ENCODE results near the gene TMEM245.

- no peak for TF ChIP-seq EZH2phosphoT487 (IDR thresholded peaks at IDR 0.05; ENCODE audit: borderline replicate concordance, low read depth, low read length)
- TF ChIP-seq CTCF (conservative IDR thresholded peaks at IDR 0.05; ENCODE audit: low read length) = no peak
Measured at GRCh38 chr9:109013679-109014607, 105.8 kb downstream of the TMEM245 start.

All from OCI-LY7 (cell line).